ENCODE data around the gene ARHGAP28. TPM values are rescaled to one million over a fixed set of nuclear protein-coding genes. Genes with fewer than 3 reads are reported as not detected.

The ARHGAP28 gene
- polyA plus RNA-seq, 4 donors: 66.6 to 84.3 (median 77.5) TPM

DNA sequence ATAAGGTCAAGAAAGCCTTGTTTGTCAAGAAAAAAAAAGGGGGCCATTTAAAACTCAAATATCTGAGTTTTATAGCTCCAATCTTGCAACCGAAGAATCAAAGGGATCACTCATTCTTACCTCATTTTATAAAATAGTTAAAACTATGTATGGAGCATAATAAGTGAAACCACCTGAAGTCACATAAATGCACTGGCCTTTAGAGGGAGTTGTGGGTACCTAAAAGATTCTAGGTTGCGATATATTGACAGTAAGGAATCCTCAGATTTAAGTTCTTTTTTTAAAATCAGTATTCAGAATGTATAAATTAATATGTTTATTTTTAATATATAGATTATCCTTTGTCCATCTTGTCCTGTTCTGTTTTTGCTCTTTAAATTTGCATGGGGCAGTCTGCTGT lies 3.4 kb downstream of the ARHGAP28 start:
- no peak for DNase-seq (ENCODE audit: low read depth in 4 of 4, low spot score in 3 of 4)

DNA sequence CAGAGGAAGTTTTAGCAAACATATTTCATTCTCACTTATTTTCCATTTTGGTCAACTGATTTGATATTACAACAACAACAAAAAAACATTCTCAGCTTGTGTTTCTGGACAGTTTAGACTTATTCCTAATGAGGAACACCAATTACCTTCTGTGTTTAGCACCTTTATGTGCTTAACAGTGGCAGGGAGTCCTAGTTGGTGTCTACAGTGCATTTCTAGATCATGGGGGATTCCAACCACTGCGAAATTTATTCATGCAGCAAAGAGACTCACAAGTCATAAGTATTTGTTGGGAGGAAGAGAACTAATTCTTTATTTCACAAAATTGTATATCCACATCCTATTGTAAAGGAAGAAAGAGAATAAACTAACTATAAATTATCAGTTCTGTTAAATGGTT lies 4.2 kb downstream of the ARHGAP28 start:
- DNase-seq (ENCODE audit: low read depth in 4 of 4, low spot score in 3 of 4): no peak

DNA sequence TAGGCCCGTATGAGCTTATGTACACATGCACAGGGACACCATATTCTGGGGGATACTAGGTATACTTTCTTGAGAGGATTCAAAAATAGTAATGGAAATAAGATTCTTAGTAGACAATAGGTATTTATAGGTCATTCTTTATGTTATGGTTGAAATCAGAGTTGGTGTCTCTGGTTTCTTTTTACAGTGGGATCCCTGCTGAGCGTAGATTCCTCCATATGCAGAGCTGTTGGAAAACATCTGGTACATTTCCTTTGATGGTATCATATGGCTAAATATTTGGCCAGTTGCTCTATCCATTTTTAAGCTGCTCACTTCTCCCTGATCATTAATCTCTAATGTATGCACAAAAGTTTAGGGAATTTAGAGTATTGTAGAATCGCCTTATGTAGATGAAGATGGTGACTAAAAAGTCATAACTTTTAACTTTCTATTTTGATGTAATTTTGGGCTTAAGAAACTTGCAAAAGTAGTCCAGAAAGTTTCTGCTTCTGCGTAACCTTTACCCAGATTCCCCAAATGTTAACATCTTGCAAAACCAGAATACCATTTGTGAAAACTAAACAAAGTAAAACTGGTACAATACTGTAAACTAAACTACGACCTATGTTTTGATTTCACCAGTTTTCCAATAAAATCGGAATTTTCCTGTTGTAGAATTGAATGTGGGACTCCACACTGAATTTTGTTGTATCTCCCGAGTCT lies 5.4 kb downstream of the ARHGAP28 start:
- DNase-seq (ENCODE audit: low read depth in 4 of 4, low spot score in 3 of 4): no peak

DNA sequence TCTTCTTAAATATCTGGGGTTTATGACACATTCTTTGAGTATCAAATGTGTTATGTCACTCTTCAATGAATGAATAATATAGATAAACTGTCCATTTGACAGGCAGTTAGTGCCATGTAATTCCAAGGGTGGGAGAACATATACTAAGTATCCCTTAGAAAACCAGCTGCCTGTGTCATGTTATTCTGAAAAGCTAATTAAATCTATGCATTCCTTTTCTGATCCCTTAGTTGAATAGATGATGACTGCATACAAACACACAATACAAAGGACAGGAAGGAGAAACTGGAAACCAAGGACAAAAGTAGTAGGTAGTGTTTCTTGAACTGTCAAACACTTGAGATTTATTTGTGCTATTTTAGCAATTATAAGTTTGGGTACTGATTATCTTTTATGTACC lies 8.3 kb downstream of the ARHGAP28 start:
- DNase-seq (ENCODE audit: low read depth in 4 of 4, low spot score in 3 of 4): no peak

DNA sequence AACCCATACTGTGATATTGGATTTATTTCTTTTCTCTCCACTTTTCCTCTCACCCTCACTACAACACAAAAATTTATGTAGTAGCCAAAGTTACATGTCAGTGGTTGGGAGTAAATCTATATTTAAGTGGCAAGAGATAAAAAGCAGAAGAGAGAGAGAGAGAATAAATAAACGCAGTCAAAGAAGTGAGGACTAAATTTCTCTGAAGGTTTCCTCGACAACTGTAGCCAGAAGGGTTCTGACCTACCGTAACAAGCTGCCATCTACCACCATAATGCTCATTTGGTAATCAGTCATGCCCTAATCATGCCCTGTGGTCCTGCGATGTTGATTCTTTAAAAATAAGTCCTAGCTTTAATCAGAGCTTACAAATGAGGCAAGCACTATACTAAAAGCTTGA lies 9.1 kb downstream of the ARHGAP28 start:
- no peak for DNase-seq (ENCODE audit: low read depth in 4 of 4, low spot score in 3 of 4)

DNA sequence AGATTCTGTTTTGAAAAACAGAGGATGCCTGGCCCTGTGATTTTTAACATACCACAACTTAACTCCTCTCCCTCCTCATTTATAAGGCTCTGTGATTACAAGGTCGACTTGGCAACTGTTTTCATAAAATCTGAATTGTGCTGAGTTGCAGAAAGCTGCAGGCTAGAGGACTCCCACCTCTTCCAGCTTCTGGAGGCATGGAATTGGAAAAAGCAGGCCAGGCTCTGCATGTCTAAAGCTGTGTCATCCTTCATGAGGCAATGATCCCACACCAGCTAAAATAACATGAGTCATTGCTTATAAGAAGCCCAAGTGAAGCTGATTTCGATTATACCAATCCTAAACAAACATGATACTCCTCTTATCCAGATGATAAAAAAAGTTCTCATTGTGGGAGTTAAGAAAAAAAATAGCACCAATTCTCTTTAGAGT lies 11.7 kb downstream of the ARHGAP28 start:
- DNase-seq (ENCODE audit: low read depth in 4 of 4, low spot score in 3 of 4): peak; percentile 35 to 61 (median 48)

DNA sequence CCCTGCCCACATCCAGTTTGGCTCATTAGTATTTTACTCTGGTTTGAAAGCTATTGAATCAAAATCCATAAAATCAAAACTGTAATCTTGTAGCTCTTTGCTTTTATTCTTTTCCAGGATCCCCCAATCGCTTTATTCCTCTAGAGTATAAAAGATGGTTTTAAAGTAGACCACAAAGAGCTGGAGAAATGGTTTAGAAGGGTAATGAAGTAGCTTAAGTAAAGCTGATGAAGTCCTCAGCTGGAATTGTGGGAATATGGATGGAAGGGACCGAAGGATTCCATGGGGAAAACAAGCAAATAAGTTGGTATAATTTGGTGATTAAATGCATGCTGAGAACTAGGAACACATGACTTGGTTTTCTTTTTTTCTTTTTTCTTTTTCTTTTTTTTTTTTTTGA lies 12.3 kb downstream of the ARHGAP28 start:
- no peak for DNase-seq (ENCODE audit: low read depth in 4 of 4, low spot score in 3 of 4)

DNA sequence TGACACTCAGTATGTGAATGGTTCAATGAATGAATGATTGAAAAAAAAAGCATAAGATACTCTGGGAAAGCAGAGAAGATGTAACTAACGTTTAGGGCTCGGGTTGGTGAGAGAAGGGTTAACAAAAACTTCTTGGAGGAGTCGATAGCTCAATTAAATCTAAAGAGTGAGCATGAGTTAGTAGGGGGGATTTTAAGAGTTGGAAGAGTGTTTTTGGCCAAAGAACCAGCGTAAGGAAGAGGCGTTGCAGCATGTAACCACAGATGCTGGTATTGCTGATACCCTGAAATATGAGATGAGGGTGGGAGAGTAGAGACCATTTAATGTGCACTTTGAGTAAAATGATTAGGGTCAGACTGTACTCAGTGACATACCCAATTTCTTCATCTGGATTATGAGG lies 14.5 kb downstream of the ARHGAP28 start:
- DNase-seq (ENCODE audit: low read depth in 4 of 4, low spot score in 3 of 4): no peak

DNA sequence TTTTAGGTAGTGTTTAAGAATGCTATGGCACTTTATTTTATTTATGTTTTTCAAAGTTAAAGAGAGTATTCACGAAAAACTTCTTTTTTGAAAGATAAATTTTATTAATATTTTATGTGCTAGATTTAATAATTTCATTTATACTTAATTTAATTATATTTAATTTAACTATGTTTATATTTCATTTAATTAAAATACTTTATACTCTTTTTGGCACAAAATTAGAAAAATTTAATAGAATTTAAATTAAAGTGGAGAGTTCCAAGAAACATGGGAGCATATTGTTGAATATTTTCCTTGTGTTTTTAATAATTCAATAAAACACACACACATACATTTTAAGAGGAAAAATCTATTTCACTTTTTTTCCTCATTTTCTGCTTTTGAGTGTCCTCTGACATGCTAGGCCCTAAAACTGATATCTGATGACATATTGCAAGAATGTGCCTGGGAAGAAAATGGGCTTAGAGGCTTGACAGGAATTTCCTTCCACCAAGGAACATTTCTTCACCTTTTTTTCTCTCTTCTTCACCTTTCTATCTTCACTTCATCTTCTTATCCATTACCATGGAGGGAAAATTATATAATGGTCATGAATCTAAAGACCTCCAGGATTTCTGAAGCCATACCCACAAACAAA lies 15.4 kb downstream of the ARHGAP28 start:
- no peak for DNase-seq (ENCODE audit: low read depth in 4 of 4, low spot score in 3 of 4)

DNA sequence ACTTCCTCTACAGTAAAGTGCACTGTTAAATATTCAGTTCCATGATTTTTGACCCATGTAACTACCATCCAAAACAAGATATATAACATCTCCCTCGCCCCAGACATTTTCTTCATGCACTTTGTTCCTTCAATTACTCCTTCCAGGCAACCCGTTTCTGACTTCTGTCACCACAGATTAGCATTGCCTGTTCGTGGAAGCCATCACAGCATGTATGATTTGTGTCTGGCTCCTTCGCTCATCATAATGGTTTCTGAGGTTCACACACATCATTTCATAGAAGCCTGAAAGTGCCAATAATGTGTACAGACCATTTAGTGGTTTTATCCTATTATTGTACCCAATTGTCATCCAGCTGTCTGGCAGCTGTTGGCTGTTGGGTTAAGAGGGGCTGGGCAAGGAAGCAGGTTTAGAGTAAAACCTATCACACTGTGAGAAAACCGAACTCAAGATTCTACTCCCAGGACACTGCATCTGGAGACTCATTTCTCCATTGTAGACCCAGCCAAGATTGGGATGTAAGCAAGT lies 16.1 kb downstream of the ARHGAP28 start:
- no peak for DNase-seq (ENCODE audit: low read depth in 4 of 4, low spot score in 3 of 4)

DNA sequence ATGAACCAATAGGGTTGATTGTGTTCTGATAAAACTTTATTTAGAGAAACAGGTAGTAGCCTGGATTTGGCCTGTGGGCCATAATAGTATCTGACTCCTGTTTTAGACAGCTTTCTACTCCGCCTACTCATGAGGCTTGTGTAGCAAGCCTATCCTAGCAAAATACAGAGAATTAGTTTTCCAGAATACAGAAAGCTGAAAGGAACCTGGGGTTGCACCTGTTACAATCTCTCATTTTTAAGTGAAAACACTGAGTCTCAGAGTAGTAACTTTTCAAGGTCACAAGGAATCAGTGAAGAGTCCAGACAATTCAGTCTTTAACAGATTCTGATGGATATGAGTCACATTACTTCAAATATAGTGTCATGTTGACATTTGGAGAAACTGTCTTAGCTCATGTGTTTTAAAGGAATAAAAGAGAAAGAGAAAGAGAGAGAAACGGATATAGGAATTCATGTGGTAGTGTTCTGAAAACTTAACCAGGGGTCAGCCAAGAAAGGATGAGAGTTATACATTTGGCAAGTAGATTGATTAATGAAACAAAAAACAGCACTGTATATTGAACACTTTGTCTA lies 17.0 kb downstream of the ARHGAP28 start:
- DNase-seq (ENCODE audit: low read depth in 4 of 4, low spot score in 3 of 4): no peak

DNA sequence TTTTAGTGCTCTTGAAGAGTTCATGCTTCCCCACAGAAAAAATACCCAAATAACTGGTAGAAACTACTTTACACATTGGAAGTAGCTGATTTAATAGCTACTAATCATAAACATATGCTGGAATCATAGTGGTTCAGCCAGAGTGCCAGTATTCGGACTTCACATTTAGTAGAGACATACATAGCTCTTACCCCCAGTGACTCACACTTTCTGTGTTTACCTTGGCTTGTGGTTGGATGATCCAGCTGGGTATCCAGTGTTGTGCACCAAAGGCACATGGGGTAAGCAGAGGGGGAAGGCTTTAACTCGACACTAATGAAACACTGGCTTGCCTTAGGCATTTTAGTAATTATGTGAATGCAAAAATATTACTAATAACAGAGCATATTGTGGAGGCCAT lies 18.1 kb downstream of the ARHGAP28 start:
- DNase-seq (ENCODE audit: low read depth in 4 of 4, low spot score in 3 of 4): no peak

DNA sequence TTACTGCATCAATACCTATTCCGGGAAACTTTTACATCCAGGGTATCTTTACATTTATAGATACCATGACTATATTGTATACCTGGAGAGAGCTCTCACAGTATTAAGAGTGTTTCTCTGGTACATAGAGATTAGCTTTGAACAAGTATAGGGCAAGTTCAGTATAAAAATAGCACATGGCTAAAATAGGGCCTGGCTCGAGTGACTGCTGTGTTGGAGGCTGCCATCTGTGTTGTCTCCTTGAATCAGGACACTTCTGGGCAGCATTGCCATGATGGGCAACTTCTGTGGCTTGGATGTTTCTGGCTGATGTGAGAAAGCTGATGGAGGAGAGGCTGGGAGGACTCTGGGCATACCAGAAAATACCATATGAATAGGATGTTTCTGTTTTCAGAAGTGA lies 18.7 kb downstream of the ARHGAP28 start:
- DNase-seq (ENCODE audit: low read depth in 4 of 4, low spot score in 3 of 4): no peak

DNA sequence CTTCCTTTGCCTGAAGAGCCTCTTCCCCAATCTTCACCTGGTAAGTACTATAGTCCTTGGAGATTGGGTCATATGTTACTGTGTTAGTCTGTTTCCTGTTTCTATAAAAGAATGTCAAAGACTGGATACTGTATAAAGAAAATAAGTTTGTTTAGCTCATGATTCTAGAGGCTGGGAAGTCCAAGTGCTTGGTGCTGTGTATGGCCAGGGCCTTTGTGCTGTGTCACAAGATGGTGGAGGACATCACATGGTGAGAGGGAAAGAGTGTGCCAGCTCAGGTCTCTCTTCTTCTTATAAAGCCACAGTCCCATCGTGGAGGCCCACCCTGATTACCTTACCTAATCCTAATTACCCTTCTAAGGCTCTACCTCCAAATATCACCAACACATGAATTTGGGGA lies 20.9 kb downstream of the ARHGAP28 start:
- DNase-seq (ENCODE audit: low read depth in 4 of 4, low spot score in 3 of 4): no peak

DNA sequence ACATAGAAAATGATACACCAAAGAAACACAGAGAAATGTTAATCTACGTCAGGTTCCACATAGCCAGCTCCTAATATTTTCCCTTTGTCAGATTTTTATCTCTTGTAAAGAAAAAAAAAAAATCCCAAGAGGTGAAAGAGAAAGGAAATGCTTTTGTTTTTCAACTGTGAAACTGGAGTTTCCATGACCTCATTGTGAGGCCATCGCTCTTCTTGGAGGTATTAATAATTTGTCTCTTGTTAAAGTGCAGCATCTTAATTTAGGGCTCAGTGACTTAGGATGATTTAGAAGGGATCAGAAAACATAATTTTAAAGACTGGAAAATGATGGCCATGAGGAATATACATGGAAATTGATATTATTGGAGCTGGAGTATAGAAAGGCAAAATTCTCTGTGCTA lies 21.7 kb downstream of the ARHGAP28 start:
- DNase-seq (ENCODE audit: low read depth in 4 of 4, low spot score in 3 of 4): no peak

DNA sequence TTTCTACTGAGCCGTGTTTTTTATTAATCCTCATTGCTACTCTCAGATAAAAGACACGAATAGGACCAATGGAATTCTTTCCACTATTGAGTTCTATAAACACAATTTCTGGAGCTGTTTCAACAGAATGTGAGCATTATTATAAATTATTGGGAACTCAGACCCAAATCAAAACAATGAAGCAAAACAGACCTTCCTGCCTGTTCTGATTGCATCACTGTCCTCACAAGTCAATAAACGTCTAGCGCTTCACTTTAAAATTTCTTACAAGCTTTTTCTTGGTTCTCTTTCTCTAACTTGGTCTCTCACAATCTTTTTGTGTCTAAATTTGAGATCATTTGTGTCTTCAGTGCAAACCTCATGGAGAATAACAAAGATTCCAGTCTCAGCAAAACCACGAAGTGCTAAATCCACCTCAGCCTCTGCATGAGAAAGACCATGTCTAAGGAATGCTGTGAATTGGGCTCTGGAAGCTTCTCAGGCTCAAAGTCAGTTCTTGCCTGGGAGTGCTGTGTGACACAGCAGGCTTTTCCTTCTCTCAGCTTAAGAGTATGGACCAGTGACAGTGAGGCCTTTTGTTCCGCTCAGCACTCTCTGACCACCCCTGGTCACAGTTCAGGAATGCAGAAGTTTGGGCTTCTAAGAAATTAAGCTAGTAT lies 22.8 kb downstream of the ARHGAP28 start:
- DNase-seq (ENCODE audit: low read depth in 4 of 4, low spot score in 3 of 4): no peak

DNA sequence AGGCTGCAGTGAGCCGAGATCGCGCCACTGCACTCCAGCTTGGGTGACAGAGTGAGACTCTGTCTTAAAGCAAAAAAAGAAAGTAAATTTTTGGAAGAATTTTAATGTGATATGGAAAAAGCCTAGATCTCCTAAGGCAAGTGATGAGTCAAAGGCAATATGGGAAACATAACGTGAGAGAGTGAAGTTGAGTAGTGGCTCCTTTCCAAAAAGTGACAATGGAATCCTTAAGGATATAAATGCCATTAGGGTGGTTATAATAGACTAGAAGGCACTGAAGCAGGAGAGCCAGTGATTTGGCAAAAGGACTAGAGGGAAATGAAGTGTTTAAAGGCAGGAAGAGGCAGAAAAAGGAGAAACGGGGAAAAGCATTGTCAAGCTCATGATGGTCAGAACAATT lies 25.6 kb downstream of the ARHGAP28 start:
- no peak for DNase-seq (ENCODE audit: low read depth in 4 of 4, low spot score in 3 of 4)

DNA sequence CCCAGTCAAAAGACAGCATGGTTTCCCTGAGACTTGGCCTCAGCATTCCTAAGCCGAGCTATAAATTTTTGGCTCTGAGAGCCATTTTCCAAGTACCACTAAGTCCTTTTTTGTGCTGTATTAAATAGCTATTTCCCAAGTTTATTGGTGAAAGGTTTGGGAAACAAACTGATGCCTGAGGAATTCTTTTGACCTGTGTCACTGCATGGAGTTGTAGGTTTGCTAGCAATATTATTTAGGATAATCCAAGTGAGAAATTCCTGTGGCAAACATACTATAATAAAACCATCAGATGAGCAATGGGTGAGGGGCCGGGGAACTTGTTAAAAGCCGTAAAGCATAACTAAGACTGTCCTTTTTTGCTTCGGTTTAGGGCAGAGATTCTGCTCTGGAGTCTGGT lies 28.4 kb downstream of the ARHGAP28 start:
- no peak for DNase-seq (ENCODE audit: low read depth in 4 of 4, low spot score in 3 of 4)

DNA sequence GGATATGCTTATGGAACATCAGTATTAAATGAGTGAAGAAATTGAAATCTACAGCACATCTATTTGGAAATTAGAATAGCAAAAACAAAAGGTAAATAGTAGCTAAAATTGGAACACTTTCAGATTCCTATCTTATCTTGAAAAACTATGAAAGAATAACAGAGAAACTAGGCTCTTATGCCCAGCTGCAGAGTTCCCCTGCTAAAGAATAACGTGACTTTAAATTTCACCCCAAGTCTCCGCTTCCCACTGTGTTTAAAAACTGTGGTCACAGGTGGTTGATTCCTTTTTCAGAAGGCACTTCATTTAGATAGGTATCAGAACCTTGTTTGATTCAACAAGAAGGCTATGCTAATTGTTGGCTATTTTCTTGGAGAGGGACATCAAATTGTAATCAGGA lies 30.1 kb downstream of the ARHGAP28 start:
- DNase-seq (ENCODE audit: low read depth in 4 of 4, low spot score in 3 of 4): no peak

DNA sequence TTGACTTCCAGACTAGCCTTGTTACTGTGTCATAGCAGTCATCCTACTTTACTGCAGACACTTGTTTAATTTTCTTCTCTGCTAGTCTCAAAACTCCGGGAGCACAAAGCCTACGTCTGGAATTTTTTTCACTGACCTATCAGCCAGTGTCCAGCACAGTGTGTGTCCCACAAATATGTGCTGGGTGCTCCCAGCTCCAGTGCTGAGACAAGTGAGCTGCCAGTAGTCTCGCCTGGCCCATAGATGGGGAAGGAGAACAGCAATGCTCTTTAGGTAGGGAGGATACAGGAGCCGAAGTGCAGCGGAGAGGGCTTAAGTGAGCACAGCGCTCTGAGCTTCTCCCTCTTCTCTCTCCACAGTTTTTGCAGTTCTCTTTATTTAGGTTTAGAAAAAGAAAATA lies 34.0 kb downstream of the ARHGAP28 start:
- DNase-seq (ENCODE audit: low read depth in 4 of 4, low spot score in 3 of 4): no peak

DNA sequence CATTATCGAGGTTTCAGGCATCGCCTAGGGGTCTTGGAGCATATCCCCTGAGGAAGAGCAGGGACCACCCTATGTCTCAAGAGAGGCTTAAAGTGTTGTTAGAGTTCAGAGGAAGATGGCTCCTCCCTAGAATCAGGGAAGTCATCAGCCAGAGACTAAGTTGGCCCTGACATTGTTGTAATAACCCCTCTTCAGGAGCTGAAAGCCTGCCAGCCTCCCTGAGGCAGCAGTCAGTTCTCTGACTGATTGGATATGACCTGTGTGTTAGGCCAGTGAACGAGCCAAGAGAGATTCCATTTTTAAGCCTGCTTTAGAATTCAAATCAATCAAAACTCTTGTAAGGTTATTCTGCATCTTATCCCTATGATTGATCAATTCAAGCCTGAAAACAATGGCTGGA lies 34.9 kb downstream of the ARHGAP28 start:
- no peak for DNase-seq (ENCODE audit: low read depth in 4 of 4, low spot score in 3 of 4)

All from right renal pelvis (tissue), 4 donors.